Measurements from ENCODE around the gene PTPRM. TPM values are rescaled to one million over a fixed set of nuclear protein-coding genes. Genes with fewer than 3 reads are reported as not detected.

The PTPRM gene
- total RNA-seq, 1 experiment from 2014 or later: 1.6 TPM

DNA sequence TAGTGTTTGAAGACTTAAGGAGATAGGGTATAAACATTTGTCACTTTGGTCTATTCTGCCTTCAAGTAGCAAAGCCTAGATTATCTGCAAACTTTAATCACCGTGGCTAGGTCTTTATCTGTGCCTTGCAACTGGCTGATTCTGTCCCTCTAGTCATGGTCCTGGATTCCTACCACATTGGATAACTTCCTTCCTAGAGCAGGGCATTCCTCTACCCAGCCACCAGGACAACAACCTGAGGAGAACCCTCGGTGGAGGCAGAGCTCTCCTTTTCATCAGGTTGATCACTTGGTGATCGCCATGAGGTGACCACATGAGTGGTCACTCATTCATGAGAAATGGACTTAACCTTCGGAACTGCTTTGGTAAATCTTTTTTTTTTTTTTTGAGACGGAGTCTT, 25.3 kb upstream of the PTPRM start:
- H3K27me3 ChIP-seq (ENCODE audit: control insufficient read depth, insufficient read depth, low read length): no peaks in the 10 kb centered on the region
- H3K27ac ChIP-seq (ENCODE audit: low read length): no peak overlapping the region
- no peak overlapping the region for H3K4me3 ChIP-seq (ENCODE audit: low read depth in 2 of 2, low read length in 2 of 2)
- CTCF ChIA-PET: no interaction called here
- H3K4me1 ChIP-seq (ENCODE audit: control insufficient read depth, insufficient read depth, low read length): no peaks in the 10 kb centered on the region
- no TSS peak for BruUV-seq (replicated peaks)
- in situ Hi-C loops (cut with HindIII; ENCODE audit: low pct_unique_long_range_greater_than_20kb, low sequenced_read_pairs) (no loop called here), intact Hi-C loops (cut with micrococcal nuclease; ENCODE audit: unreplicated experiment) (no loop called here)
- H3K9me3 ChIP-seq (ENCODE audit: control insufficient read depth, insufficient read depth, low read depth, low read length): no peaks in the 10 kb centered on the region
- TF ChIP-seq TCF7L2 (IDR thresholded peaks at IDR 0.05; ENCODE audit: low read depth, low read length) (no peak), POLR2AphosphoS5 (IDR thresholded peaks at IDR 0.05; ENCODE audit: low read depth, low read length) (no peak), CTCF (IDR thresholded peaks at IDR 0.05) (no peak), SIN3A (IDR thresholded peaks at IDR 0.05; ENCODE audit: borderline replicate concordance, insufficient read depth, low read depth, low read length) (no peak)
- TF ChIP-seq, protein P1, sequence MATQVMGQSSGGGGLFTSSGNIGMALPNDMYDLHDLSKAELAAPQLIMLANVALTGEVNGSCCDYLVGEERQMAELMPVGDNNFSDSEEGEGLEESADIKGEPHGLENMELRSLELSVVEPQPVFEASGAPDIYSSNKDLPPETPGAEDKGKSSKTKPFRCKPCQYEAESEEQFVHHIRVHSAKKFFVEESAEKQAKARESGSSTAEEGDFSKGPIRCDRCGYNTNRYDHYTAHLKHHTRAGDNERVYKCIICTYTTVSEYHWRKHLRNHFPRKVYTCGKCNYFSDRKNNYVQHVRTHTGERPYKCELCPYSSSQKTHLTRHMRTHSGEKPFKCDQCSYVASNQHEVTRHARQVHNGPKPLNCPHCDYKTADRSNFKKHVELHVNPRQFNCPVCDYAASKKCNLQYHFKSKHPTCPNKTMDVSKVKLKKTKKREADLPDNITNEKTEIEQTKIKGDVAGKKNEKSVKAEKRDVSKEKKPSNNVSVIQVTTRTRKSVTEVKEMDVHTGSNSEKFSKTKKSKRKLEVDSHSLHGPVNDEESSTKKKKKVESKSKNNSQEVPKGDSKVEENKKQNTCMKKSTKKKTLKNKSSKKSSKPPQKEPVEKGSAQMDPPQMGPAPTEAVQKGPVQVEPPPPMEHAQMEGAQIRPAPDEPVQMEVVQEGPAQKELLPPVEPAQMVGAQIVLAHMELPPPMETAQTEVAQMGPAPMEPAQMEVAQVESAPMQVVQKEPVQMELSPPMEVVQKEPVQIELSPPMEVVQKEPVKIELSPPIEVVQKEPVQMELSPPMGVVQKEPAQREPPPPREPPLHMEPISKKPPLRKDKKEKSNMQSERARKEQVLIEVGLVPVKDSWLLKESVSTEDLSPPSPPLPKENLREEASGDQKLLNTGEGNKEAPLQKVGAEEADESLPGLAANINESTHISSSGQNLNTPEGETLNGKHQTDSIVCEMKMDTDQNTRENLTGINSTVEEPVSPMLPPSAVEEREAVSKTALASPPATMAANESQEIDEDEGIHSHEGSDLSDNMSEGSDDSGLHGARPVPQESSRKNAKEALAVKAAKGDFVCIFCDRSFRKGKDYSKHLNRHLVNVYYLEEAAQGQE (IDR thresholded peaks at IDR 0.05; ENCODE audit: insufficient read depth in 1 of 2, low read depth in 2 of 2, low read length in 1 of 2): no peak
- no peaks in the 10 kb centered on the region for H3K36me3 ChIP-seq (ENCODE audit: control insufficient read depth, insufficient read depth, low read length)
- POLR2A ChIA-PET: no interaction called here
- DNase-seq (ENCODE audit: low read depth, low spot score) (no peak), ATAC-seq (no peak)

GRCh38 chr18:7544686-7545085, 22.4 kb upstream of the PTPRM start:
- BruUV-seq (replicated peaks): no TSS peak
- H3K4me1 ChIP-seq (ENCODE audit: control insufficient read depth, insufficient read depth, low read length): no peaks in the 10 kb centered on the region
- in situ Hi-C loops (cut with HindIII; ENCODE audit: low pct_unique_long_range_greater_than_20kb, low sequenced_read_pairs): no loop called here
- H3K4me3 ChIP-seq (ENCODE audit: low read depth in 2 of 2, low read length in 2 of 2): no peak overlapping the region
- H3K36me3 ChIP-seq (ENCODE audit: control insufficient read depth, insufficient read depth, low read length): no peaks in the 10 kb centered on the region
- intact Hi-C loops (cut with micrococcal nuclease; ENCODE audit: unreplicated experiment): no loop called here
- ATAC-seq (no peak), DNase-seq (ENCODE audit: low read depth, low spot score) (no peak)
- no peak overlapping the region for H3K27ac ChIP-seq (ENCODE audit: low read length)
- POLR2A ChIA-PET: no interaction called here
- TF ChIP-seq TCF7L2 (IDR thresholded peaks at IDR 0.05; ENCODE audit: low read depth, low read length): no peak
- CTCF ChIA-PET: no interaction called here
- H3K9me3 ChIP-seq (ENCODE audit: control insufficient read depth, insufficient read depth, low read depth, low read length): no peaks in the 10 kb centered on the region
- no peaks in the 10 kb centered on the region for H3K27me3 ChIP-seq (ENCODE audit: control insufficient read depth, insufficient read depth, low read length)

DNA sequence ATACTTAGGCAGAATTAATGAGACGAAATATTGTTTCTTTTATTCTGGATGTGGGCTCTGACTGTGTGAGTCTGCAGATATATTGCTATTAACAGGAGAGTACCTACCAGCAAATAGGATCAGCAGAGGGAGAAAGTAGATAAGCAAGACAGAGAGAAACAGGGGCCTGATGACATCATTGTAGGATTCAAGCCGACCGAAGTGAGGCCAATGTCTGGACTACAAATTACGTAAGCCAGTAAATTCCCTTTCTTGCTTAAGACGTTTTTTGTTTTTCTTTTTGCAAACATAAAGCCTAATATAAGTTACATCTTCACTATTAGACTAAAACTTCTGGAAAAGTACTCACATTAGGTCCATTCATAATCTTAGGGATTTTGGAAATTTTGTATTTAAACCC, 21.4 kb upstream of the PTPRM start:
- CTCF ChIA-PET: no interaction called here
- in situ Hi-C loops (cut with HindIII; ENCODE audit: low pct_unique_long_range_greater_than_20kb, low sequenced_read_pairs): no loop called here
- intact Hi-C loops (cut with micrococcal nuclease; ENCODE audit: unreplicated experiment): no loop called here

More for the DNA sequence above, 21.4 kb upstream of the PTPRM start:
- Histone ChIP-seq H3K9me3 (ENCODE audit: control insufficient read depth, insufficient read depth, low read depth, low read length) (no peaks in the 10 kb centered on the region), H3K27me3 (ENCODE audit: control insufficient read depth, insufficient read depth, low read length) (no peaks in the 10 kb centered on the region), H3K27ac (ENCODE audit: low read length) (no peak overlapping the region), H3K36me3 (ENCODE audit: control insufficient read depth, insufficient read depth, low read length) (no peaks in the 10 kb centered on the region), H3K4me3 (ENCODE audit: low read depth in 2 of 2, low read length in 2 of 2) (no peak overlapping the region), H3K4me1 (ENCODE audit: control insufficient read depth, insufficient read depth, low read length) (no peaks in the 10 kb centered on the region)
- no peak for ATAC-seq
- no TSS peak for BruUV-seq (replicated peaks)
- DNase-seq (ENCODE audit: low read depth, low spot score): no peak
- POLR2A ChIA-PET: no interaction called here
- TF ChIP-seq TCF7L2 (IDR thresholded peaks at IDR 0.05; ENCODE audit: low read depth, low read length) (no peak), SIN3A (IDR thresholded peaks at IDR 0.05; ENCODE audit: borderline replicate concordance, insufficient read depth, low read depth, low read length) (no peak), POLR2AphosphoS5 (IDR thresholded peaks at IDR 0.05; ENCODE audit: low read depth, low read length) (no peak), CTCF (IDR thresholded peaks at IDR 0.05) (no peak)
- TF ChIP-seq, protein P1 (IDR thresholded peaks at IDR 0.05; ENCODE audit: insufficient read depth in 1 of 2, low read depth in 2 of 2, low read length in 1 of 2): no peak

Data from Panc1 (cell line).